Measurements from ENCODE around the gene MORN3. TPM values are rescaled to one million over a fixed set of nuclear protein-coding genes. Genes with fewer than 3 reads are reported as not detected.
"Not testable (repeated sequence)": the region's sequence is repeated elsewhere in the genome, so short reads cannot be mapped to it uniquely, and the experiment has no call there.

MORN3 gene
- total RNA-seq, 1 donor from 2014 or later, result not detected

- no peak for DNase-seq (ENCODE audit: low spot score)
Observed at GRCh38 chr12:121641343-121641630, 28.2 kb downstream of the MORN3 start.

- DNase-seq (ENCODE audit: low spot score), result no peak
Observed at GRCh38 chr12:121638298-121639202, 30.9 kb downstream of the MORN3 start.

- DNase-seq (ENCODE audit: low spot score), result no peak
Observed at GRCh38 chr12:121637231-121637914, 32.1 kb downstream of the MORN3 start.

DNA sequence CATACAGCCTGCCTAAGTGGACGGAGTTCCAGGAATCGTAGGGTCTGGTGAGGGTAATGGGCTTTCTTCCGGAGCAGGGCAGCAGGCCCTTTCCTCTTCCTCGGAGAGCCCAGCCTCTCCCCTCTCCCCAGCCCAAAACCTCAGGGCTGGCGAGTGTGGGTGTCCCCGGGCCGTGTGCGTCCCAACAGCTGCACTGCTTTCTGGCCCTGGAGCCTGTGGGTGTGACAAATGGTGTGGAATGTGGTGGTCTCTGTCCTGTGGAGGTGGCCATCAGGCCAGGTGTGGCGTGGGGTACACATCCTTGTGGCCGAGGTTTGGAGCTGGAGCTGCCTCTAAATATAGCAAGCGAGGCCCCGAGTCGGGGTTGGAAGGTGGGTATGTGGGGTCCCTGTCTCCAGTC lies 34.6 kb downstream of the MORN3 start:
- DNase-seq (ENCODE audit: low spot score), result no peak

DNA sequence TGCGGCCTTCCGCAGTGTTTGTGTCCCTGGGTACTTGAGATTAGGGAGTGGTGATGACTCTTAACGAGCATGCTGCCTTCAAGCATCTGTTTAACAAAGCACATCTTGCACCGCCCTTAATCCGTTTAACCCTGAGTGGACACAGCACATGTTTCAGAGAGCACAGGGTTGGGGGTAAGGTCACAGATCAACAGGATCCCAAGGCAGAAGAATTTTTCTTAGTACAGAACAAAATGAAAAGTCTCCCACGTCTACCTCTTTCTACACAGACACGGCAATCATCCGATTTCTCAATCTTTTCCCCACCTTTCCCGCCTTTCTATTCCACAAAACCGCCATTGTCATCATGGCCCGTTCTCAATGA lies 35.6 kb downstream of the MORN3 start:
- not testable (repeated sequence) for DNase-seq (ENCODE audit: low spot score)

DNA sequence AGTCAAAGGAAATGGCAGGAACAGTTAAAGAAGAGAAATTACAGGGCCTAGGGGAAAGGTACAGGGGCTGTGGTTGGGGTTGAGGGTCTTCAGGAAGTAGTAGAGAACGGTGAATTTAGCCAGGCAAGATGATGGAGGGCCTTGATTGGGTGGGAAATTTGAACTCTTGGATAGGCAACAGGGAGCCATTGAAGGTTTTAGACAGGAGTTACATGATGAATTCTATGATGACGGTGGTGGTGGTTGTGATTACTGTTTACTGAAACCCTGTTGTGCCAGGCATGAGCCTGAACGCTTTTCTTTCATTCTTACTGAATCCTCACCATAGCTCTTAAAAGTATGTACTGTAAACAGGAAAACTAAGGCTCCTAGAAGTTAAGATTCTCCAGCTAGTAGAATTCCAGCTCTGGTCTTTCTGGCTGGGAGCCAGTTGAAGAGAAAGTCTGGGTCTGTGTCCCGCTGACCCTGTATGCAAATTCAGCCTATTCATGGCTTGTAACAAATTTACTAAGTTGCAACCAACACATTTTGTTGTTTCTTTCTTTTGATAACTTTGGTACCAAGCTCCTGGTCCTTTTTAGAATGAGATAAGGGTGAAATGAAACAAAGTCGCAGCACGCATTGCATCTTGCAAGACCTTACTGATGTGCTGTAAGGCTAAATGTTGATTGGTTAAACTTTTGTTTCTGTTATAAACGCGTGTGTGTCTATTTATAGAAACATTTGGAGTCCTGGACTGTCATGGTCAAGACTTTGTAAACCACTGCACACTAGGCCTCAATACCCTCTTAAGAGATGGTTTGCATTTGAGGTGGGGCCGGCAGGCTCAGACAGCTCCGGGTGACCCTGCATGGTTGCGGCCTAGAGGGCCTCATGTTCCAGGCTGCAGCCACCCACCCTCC lies 37.1 kb downstream of the MORN3 start:
- no peak for DNase-seq (ENCODE audit: low spot score)

- no peak for DNase-seq (ENCODE audit: low spot score)
Observed at GRCh38 chr12:121630791-121631355, 38.6 kb downstream of the MORN3 start.

- DNase-seq (ENCODE audit: low spot score), result no peak
Observed at GRCh38 chr12:121628536-121628935, 40.9 kb downstream of the MORN3 start.

DNA sequence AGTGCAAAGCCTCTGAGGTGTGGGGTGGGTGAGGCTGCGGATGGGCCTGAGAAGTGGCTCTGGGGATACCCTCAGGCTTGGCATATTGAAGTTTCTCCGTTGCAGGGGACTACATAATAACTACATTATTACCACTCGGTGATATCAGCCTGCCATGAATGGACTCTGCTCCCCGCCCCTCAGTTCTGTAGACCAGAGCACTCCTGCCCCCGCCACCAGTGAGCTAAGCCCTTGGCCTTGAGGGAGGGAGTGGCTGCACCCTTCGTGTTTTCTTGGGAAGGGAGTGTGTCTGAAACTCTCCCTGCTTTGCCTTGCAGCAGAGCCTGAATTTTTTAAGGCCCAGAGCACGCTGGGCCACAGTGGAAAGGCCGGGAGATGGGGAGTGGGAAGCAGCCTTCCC lies 41.4 kb downstream of the MORN3 start:
- no peak for DNase-seq (ENCODE audit: low spot score)

DNA sequence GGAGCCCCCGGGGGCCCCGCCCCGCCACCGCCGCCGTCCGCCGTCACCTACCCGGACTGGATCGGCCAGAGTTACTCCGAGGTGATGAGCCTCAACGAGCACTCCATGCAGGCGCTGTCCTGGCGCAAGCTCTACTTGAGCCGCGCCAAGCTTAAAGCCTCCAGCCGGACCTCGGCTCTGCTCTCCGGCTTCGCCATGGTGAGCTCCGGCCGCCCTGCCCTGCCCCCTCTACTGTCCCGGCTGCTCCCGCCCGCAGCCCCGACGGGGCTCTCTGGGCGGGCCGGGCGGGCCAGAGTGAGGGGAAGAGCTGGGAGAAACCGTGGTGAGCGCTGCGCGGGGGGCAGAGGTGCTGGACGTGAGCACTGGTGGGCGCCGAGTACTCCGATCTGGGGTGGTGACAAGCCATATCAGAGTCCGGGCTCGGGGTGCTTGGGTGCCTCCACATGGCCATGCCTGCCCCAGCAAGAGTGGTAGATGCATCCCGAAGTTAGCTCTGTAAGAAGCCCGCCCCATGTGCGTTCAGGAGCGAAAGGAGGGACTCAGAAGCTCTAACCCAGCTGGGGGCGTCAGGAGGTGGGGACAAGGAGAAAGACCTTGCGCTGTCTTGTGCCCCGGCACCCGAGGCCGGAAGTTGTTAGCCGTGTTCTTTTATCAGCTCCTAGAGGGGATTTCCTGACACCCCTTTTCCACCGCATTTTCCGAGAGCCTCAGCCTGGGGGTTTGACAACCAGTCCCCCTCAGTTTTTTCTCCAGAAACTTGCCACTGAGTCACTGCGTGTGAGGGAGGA lies 42.4 kb downstream of the MORN3 start:
- peak; percentile 91 for DNase-seq (ENCODE audit: low spot score)

DNA sequence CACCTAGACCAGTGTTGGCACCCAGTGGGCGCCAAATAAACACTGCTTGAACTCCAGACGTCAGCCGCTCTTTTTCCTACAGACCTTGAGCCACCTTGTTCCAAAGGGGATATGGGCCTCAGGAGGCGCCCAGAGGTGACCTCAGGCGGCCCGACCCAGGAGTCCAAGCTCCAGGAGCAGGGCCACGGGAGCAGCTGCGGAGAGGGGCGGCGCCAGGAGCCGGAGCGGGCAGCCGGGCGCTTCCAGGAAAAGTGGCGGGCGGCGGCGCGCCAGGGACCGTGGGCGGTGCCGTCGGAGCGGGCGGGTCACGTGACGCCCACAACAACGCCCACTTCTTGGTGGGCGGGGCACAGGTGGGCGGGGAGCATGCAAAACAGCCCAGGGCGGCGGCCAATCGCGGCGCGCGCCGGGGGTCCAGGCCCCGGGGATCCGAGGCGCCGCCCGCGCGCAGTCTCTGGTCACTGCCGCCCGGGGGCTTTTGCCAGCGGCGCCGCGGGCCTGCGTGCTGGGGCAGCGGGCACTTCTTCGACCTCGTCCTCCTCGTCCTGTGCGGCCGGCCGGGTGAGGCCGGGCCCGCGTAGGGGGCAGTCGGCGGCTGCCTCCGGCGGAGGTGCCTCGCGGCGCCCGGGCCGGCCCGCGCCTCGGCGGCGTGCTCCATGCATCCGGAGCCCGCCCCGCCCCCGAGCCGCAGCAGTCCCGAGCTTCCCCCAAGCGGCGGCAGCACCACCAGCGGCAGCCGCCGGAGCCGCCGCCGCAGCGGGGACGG lies 43.2 kb downstream of the MORN3 start, which contains the start of gene ORAI1:
ORAI1 (plus strand) TSS at position 444 of the 766 bp plus-strand sequence.
- DNase-seq (ENCODE audit: low spot score), result peak; percentile 99

DNA sequence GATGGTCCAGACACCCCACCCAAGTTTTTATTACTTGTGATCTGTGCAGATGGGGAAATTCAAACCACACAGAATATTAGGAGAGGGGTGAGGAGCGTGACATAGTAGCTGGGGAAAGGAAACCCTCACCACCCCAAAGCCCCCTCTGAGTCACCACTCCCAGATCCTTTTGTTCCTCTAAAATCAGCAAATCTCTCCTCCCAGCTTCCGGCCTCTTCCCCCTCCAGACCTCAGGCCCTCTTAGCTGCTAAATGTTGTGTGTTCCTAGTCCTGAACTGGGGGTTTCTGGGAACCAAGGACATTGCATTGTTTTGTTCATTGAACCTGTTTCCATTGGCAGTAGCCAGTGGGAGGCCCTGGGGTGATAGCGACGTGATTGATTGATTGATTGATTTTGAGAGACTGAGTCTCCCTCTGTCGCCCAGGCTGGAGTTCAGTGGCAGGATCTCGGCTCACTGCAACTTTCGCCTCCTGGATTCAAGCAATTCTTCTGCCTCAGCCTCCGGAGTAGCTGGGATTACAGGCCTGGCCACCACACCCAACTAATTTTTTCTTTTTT lies 49.0 kb downstream of the MORN3 start:
- DNase-seq (ENCODE audit: low spot score), result no peak

DNA sequence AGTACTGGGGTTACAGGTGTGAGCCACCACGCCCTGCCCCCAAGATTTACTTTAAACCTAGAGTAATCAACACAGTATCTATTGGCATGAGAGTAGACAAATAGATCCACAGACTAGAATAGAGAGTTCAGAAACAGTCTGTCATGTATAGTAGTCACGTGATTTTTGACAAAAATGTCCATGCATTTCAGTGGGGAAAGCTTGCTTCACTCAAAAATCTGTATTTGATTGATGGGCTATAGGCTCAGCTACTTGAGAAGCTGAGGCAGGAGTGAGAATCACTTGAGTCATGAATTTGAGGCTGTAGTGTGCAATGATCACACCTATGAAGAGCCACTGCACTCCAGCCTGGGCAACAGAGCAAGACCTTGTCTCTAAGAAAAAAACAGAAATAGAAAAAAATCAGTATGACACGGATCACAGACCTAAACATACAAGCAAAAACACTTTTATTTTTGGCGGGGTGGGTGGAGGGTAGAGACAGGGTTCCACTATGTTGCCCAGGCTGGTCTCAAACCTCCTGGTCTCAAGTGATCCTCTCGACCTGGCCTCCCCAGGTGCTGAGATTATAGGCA lies 50.7 kb downstream of the MORN3 start:
- DNase-seq (ENCODE audit: low spot score), result no peak

DNA sequence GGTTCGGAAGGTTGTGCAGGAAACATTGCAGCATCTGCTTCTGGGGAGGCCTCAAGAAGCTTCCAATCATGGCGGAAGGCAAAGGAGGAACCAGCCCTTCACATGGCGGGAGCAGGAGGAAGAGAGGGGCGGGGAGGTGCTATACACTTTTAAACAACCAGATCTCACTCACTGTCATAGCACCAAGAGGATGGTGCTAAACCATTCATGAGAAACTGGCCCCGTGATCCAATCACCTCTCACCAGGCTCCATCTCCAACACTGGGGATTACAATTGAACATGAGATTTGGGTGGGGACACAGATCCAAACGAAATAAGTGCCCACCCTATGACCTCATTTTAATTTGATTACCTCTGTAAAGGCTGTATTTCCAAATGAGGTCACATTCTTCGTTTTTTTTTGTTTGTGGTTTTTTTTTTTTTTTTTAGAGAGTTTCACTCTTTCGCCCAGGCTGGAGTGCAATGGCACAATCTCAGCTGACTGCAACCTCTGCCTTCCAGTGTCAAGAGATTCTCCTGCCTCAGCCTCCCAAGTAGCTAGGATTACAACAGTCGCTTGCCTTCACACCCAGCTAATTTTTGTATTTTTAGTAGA lies 54.5 kb downstream of the MORN3 start:
- no peak for DNase-seq (ENCODE audit: low spot score)

- DNase-seq (ENCODE audit: low spot score), result no peak
Observed at GRCh38 chr12:121613462-121613861, 56.0 kb downstream of the MORN3 start.

DNA sequence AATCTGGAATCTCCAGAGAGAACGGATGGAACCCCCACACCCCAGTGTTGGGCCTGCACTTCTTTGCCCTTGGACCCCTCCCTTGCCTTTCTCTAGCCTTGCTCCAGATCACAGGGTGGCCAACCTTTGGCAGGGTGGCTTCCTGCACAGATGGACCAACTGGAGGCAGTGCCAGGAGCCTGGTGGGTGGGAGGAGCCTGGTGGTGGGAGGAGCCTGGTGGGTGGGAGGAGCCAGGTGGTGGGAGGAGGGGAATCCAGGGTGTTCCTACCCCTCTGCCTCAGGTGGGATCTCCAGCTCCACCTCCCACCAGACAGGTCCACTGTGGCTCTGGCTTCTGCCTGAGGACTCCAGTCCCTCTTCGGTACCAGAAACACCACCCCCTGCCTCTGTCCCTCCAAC lies 58.1 kb downstream of the MORN3 start:
- no peak for DNase-seq (ENCODE audit: low spot score)

GRCh38 chr12:121610239-121611149 lies 59.0 kb downstream of the MORN3 start:
- no peak for DNase-seq (ENCODE audit: low spot score)

- DNase-seq (ENCODE audit: low spot score), result no peak
Observed at GRCh38 chr12:121608301-121608700, 61.2 kb downstream of the MORN3 start.

Data from mesenteric fat pad (tissue), 1 donor.